Neural cell (in vitro differentiated cells): ENCODE measurements around the gene LRP2. TPM values are rescaled to one million over a fixed set of nuclear protein-coding genes. Genes with fewer than 3 reads are reported as not detected.

Source experiments
- H2AFZ ChIP-seq: fragments of 200-600, 300-800 bp; sonication (generic), shearing (Covaris generic); 2 replicates; pipeline ENCODE4 v1.6.0; 2014; ENCODE audit warnings: low read depth, mild to moderate bottlenecking, antibody characterized with exemption, low read length, moderate library complexity
- H3F3A ChIP-seq: fragments of 200-600 bp; shearing (Covaris generic); 2 replicates; pipeline ENCODE4 v1.6.1; 2016; ENCODE audit warnings: mild to moderate bottlenecking, moderate library complexity, mixed read lengths, antibody characterized with exemption, low read length; ENCODE audit not compliant: insufficient read depth, poor library complexity, severe bottlenecking
- H3K27ac ChIP-seq: fragments of 200-600, 300-800 bp; sonication (generic), shearing (Covaris generic); 2 replicates; pipeline ENCODE4 v1.5.1; 2014; ENCODE audit warnings: mild to moderate bottlenecking, low read length, moderate library complexity
- H3K27me3 ChIP-seq: fragments of 300-800, 200-600 bp; sonication (generic), shearing (Covaris generic); 2 replicates; pipeline ENCODE4 v1.6.0; 2014; ENCODE audit warnings: mild to moderate bottlenecking, low read depth, low read length, moderate library complexity; ENCODE audit not compliant: insufficient read depth
- H3K36me3 ChIP-seq: fragments of 300-800, 200-600 bp; sonication (generic), shearing (Covaris generic); 2 replicates; pipeline ENCODE4 v1.5.1; 2014; ENCODE audit warnings: mild to moderate bottlenecking, antibody characterized with exemption, low read length, moderate library complexity; ENCODE audit not compliant: insufficient read depth
- H3K4me2 ChIP-seq: fragments of 300-800, 200-600 bp; sonication (generic), shearing (Covaris generic); 2 replicates; pipeline ENCODE4 v1.6.0; 2014; ENCODE audit warnings: mild to moderate bottlenecking, low read length
- H3K4me3 ChIP-seq: fragments of 300-800, 200-600 bp; sonication (generic), shearing (Covaris generic); 2 replicates; pipeline ENCODE4 v1.5.1; 2014; ENCODE audit warnings: mild to moderate bottlenecking, low read length, moderate library complexity
- H3K79me2 ChIP-seq: fragments of 200-600 bp; shearing (Covaris generic); replicated peaks from 2 replicates; pipeline ENCODE4 v1.6.0; 2014; ENCODE audit warnings: mild to moderate bottlenecking, low read length, moderate library complexity; ENCODE audit not compliant: insufficient read depth
- H3K9ac ChIP-seq: fragments of 300-800, 200-600 bp; sonication (generic), shearing (Covaris generic); 2 replicates; pipeline ENCODE4 v1.6.1; 2016; ENCODE audit warnings: mild to moderate bottlenecking, low read length, mixed read lengths
- H3K9me2 ChIP-seq: fragments of 200-600 bp; shearing (Covaris generic); 2 replicates; pipeline ENCODE4 v1.6.1; 2016; ENCODE audit warnings: mild to moderate bottlenecking, low read length, mixed read lengths; ENCODE audit not compliant: insufficient read depth
- H3K9me3 ChIP-seq: fragments of 200-600, 300-800 bp; sonication (generic), shearing (Covaris generic); 2 replicates; pipeline ENCODE4 v1.6.1; 2016; ENCODE audit warnings: mild to moderate bottlenecking, mixed run types, low read length, moderate library complexity, mixed read lengths
- H4K20me1 ChIP-seq: fragments of 200-600 bp; shearing (Covaris generic); 2 replicates; pipeline ENCODE4 v1.6.1; 2016; ENCODE audit warnings: mild to moderate bottlenecking, mixed run types; ENCODE audit not compliant: insufficient read depth
- EP300 ChIP-seq: fragments of 450-650 bp; conservative IDR thresholded peaks from 2 replicates; pipeline ENCODE4 v1.6.1; 2014; ENCODE audit warnings: antibody characterized with exemption, mild to moderate bottlenecking, moderate library complexity; ENCODE audit not compliant: poor library complexity, severe bottlenecking
- EZH2 ChIP-seq: fragments of 200-600, 300-800 bp; shearing (Covaris generic), sonication (generic); IDR thresholded peaks from 2 replicates; pipeline ENCODE4 v1.6.1; 2014; ENCODE audit warnings: antibody characterized with exemption, low read length, borderline replicate concordance, mild to moderate bottlenecking; ENCODE audit not compliant: insufficient read depth, poor library complexity, severe bottlenecking
- MXI1 ChIP-seq: fragments of 450-650 bp; conservative IDR thresholded peaks from 2 replicates; pipeline ENCODE4 v1.6.1; 2014; ENCODE audit warnings: antibody characterized with exemption, mild to moderate bottlenecking; ENCODE audit not compliant: poor library complexity, severe bottlenecking
- POLR2AphosphoS5 ChIP-seq: IDR thresholded peaks from 2 replicates; pipeline ENCODE4 v1.6.1; 2012
- RAD21 ChIP-seq: fragments of 450-650 bp; conservative IDR thresholded peaks from 2 replicates; pipeline ENCODE4 v1.6.1; 2014; ENCODE audit warnings: antibody characterized with exemption, mild to moderate bottlenecking, moderate library complexity
- SMC3 ChIP-seq: fragments of 450-650 bp; conservative IDR thresholded peaks from 2 replicates; pipeline ENCODE4 v1.6.1; 2014; ENCODE audit warnings: antibody characterized with exemption, mild to moderate bottlenecking, moderate library complexity; ENCODE audit not compliant: poor library complexity
- TAF1 ChIP-seq: IDR thresholded peaks from 2 replicates; pipeline ENCODE4 v1.6.1; 2012; ENCODE audit warnings: low read depth
- polyA plus RNA-seq: library from polyadenylated mRNA; depleted of rRNA; stranded (reverse); fragments of >200 nt; gene quantifications from 2 replicates; pipeline ENCODE4 v1.2.3, GENCODE V29; 2014
- TF ChIP-seq, protein P1 (sequence below): fragments of 450-650 bp; IDR thresholded peaks from 2 replicates; pipeline ENCODE4 v1.5.1; 2014; ENCODE audit warnings: antibody characterized with exemption, mild to moderate bottlenecking, moderate library complexity; ENCODE audit not compliant: poor library complexity, severe bottlenecking
- TF ChIP-seq, protein P2 (sequence below): IDR thresholded peaks from 2 replicates; pipeline ENCODE4 v1.6.1; 2012; ENCODE audit warnings: borderline replicate concordance

LRP2 gene
- polyA plus RNA-seq, 1 donor from 2014 or later: 1.8 TPM

DNA sequence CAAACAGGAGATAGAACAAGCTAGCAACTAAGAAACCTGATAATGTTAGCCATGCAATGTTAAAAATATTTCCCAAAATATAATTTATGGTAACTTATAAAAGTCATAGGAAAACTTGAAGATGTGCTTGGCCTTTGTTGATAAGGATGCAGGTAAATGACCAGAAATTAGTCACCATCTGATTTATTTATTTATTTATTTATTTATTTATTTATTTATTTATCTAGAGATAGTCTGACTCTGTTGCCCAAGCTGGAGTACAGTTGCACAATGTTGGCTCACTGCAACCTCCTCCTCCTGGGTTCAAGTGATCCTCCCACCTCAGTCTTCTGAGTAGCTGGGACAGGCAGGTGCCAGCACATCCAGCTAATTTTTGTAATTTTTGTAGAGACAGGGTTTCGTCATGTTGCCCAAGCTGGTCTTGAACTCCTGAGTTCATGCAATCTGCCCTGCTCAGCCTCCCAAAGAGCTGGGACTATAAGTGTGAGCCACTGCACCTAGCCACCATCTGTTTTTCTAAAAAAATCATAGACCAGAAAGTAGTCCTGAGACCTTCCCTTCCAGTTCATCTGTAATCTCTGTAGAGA lies 183.4 kb downstream of the LRP2 start:
- Histone ChIP-seq H3K9ac (no peak overlapping the region), H3F3A (no peaks in the 10 kb centered on the region), H3K9me3 (no peaks in the 10 kb centered on the region), H3K4me2 (no peak overlapping the region), H3K9me2 (no peaks in the 10 kb centered on the region), H2AFZ (no peak overlapping the region), H3K27me3 (no peaks in the 10 kb centered on the region), H3K27ac (no peak overlapping the region), H3K4me3 (no peak overlapping the region), H3K79me2 (no peaks in the 10 kb centered on the region), H3K36me3 (no peaks in the 10 kb centered on the region), H4K20me1 (no peaks in the 10 kb centered on the region)
- TF ChIP-seq SMC3 (no peak), EZH2 (no peak), TAF1 (no peak), RAD21 (no peak), MXI1 (no peak), POLR2AphosphoS5 (no peak), EP300 (no peak)
- TF ChIP-seq, protein P1, sequence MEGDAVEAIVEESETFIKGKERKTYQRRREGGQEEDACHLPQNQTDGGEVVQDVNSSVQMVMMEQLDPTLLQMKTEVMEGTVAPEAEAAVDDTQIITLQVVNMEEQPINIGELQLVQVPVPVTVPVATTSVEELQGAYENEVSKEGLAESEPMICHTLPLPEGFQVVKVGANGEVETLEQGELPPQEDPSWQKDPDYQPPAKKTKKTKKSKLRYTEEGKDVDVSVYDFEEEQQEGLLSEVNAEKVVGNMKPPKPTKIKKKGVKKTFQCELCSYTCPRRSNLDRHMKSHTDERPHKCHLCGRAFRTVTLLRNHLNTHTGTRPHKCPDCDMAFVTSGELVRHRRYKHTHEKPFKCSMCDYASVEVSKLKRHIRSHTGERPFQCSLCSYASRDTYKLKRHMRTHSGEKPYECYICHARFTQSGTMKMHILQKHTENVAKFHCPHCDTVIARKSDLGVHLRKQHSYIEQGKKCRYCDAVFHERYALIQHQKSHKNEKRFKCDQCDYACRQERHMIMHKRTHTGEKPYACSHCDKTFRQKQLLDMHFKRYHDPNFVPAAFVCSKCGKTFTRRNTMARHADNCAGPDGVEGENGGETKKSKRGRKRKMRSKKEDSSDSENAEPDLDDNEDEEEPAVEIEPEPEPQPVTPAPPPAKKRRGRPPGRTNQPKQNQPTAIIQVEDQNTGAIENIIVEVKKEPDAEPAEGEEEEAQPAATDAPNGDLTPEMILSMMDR: no peak
- TF ChIP-seq, protein P2, sequence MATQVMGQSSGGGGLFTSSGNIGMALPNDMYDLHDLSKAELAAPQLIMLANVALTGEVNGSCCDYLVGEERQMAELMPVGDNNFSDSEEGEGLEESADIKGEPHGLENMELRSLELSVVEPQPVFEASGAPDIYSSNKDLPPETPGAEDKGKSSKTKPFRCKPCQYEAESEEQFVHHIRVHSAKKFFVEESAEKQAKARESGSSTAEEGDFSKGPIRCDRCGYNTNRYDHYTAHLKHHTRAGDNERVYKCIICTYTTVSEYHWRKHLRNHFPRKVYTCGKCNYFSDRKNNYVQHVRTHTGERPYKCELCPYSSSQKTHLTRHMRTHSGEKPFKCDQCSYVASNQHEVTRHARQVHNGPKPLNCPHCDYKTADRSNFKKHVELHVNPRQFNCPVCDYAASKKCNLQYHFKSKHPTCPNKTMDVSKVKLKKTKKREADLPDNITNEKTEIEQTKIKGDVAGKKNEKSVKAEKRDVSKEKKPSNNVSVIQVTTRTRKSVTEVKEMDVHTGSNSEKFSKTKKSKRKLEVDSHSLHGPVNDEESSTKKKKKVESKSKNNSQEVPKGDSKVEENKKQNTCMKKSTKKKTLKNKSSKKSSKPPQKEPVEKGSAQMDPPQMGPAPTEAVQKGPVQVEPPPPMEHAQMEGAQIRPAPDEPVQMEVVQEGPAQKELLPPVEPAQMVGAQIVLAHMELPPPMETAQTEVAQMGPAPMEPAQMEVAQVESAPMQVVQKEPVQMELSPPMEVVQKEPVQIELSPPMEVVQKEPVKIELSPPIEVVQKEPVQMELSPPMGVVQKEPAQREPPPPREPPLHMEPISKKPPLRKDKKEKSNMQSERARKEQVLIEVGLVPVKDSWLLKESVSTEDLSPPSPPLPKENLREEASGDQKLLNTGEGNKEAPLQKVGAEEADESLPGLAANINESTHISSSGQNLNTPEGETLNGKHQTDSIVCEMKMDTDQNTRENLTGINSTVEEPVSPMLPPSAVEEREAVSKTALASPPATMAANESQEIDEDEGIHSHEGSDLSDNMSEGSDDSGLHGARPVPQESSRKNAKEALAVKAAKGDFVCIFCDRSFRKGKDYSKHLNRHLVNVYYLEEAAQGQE: no peak

DNA sequence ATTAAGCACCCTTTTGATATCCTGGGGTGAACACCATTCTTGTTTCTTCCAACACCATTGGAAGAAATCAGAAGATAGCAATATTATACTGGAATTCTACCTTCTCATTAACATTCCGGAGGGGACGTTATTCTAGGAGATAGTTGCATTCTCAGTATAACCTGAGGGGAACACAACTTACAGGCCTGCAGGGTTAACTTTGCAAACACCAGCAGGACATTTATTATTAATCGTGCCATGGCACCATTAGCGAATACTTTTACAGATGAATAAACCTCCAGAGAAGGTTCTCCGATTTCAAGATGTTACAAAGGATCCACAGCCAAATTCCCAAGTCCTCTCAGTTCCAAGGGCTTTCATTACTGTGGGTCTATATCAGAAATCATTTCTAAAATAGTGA lies 184.0 kb downstream of the LRP2 start:
- Histone ChIP-seq H3K9ac (no peak overlapping the region), H3K9me2 (no peaks in the 10 kb centered on the region), H2AFZ (no peak overlapping the region), H3K27ac (no peak overlapping the region), H3K4me3 (no peak overlapping the region), H3K79me2 (no peaks in the 10 kb centered on the region), H3K36me3 (no peaks in the 10 kb centered on the region), H3K27me3 (no peaks in the 10 kb centered on the region), H3K4me2 (no peak overlapping the region), H3F3A (no peaks in the 10 kb centered on the region), H3K9me3 (no peaks in the 10 kb centered on the region), H4K20me1 (no peaks in the 10 kb centered on the region)
- TF ChIP-seq POLR2AphosphoS5: no peak

DNA sequence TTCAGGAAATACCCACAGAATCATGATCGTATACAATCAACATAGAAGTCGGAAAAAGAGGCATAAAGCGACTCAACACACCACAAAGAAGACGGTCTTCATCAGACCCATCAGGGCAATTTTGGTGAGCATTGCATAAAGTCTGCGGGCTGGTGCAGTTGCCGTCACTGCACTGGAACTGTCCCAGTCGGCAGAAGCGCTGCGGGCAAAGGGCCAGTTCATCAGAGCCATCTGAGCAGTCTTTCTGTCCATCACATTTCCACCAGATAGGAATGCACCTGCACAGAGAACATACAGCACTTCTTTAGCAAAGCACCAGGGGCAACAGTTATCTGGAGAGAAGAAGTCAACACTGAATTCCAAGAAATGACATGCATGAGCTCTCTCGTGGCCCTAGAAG lies 187.2 kb downstream of the LRP2 start:
- Histone ChIP-seq H3K27ac (no peak overlapping the region), H3K9me2 (no peaks in the 10 kb centered on the region), H3K4me2 (no peak overlapping the region), H3K79me2 (no peaks in the 10 kb centered on the region), H3K9me3 (no peaks in the 10 kb centered on the region), H3K27me3 (no peaks in the 10 kb centered on the region), H2AFZ (no peak overlapping the region), H4K20me1 (no peaks in the 10 kb centered on the region), H3K4me3 (no peak overlapping the region), H3K36me3 (no peaks in the 10 kb centered on the region), H3K9ac (no peak overlapping the region), H3F3A (no peaks in the 10 kb centered on the region)
- TF ChIP-seq, protein P2: no peak
- TF ChIP-seq RAD21 (no peak), EP300 (no peak), SMC3 (no peak), TAF1 (no peak), MXI1 (no peak)
- TF ChIP-seq, protein P1: no peak
